Kidney capillary endothelial cell (primary cell): Measurements from ENCODE around the gene COPB2.
"Not testable (repeated sequence)": the region's sequence is repeated elsewhere in the genome, so short reads cannot be mapped to it uniquely, and the experiment has no call there.

Source experiments
- DNase-seq: peaks from one replicate; pipeline ENCODE4 v3.0.0-alpha.2; 2018; ENCODE audit warnings: low spot score

Gene COPB2

DNA sequence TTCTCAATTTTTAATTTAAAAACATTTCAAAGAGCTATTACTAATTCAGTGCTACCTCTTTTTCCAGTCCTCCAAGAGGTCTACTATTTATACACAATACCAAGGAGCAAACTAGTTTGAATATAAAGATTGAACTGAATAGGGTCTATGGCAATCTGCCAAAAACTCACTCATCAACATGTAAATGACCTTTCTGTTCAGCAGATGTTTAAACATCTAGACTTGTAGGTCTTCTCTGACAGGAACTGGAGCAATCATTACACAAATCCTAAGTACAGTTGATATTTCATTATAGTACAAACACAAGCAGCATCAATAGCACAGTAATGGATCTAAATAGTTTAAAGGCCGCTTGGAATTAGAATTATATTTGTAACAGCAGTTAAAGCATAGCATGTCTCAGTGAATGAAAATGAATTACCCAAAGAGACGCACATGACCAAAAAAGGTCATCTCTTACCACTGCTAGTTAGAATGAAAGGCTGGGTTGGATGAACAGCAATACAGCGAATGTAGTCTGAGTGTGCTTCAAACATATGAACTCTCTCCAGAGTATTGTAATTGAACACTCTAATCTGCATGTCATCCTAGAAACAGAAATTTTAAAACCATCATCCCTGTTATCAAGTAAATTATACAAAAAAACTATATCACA is 10.7 kb downstream of the COPB2 start:
- DNase-seq = peak; percentile 21

DNA sequence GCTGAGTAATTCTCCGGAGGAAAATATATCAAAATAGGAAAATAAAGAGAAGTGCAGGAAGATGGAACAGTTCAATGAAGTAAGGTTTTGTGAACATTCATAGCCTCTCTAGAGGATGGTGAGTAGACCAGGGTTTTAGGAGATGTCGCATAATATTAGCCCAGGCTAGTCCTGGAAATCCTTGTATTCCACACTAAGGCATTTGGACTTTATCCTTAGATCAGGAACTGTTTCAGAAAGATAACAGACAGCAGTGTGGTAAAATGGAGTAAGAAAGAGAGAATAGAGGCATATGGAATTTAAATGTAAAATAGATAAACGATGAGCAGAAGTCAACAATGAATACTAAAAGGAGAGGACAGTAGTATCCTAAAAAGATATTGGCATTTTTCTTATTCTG is 12.1 kb downstream of the COPB2 start:
- no peak for DNase-seq

DNA sequence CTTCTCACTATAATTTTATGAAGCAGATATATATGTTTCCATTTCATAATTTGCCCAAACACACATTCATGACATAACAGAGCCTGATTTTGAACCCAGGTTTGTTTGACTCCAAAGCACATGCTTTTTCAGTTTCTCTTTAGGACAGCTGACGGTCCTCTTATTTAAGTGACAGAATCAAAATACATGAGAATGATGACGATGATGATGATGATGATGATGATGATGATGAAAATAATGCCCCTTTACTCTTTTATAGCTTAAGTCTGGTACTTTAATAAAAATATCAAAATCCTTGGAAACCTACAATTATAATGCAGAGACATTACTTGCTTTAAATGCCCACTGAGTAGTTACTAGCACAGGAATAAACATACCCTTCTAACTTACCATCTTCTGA is 15.3 kb downstream of the COPB2 start:
- DNase-seq = no peak

DNA sequence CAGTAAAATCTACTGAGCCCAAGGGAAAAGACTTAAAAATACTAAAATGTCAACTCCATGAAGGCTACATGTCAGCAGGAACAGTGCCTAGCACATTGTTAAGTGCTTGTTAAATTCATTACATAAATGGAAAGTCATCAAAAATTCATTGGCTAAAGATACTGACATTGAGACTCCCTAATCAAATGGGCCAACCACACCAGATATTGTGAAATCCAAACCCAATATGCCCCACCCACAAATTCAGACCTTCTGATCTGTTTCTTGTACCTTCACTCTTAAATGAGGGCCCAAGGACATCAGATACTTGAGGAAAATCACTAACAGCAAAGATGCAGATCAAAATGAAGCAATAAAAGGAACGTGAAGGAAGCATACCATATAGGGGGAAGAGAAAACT is 24.9 kb downstream of the COPB2 start:
- DNase-seq = no peak

DNA sequence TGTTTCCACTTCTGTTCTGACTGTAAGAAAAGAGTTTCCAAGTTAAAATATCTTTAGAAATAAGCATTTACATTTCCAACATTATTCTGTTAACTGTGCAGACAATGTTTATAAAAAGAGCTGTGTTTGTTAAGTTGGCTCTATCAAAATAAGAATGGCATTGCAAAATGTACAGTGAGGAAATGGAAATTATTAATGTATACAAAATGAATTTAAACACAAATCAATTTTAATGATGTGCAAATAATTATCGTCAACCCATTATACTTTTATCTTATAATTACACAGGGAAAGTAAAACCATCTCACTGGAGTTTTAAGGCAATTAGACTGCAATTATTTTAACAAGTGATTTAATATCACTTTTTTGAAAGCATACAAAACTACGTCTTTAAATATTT is 28.2 kb downstream of the COPB2 start:
- DNase-seq = no peak

DNA sequence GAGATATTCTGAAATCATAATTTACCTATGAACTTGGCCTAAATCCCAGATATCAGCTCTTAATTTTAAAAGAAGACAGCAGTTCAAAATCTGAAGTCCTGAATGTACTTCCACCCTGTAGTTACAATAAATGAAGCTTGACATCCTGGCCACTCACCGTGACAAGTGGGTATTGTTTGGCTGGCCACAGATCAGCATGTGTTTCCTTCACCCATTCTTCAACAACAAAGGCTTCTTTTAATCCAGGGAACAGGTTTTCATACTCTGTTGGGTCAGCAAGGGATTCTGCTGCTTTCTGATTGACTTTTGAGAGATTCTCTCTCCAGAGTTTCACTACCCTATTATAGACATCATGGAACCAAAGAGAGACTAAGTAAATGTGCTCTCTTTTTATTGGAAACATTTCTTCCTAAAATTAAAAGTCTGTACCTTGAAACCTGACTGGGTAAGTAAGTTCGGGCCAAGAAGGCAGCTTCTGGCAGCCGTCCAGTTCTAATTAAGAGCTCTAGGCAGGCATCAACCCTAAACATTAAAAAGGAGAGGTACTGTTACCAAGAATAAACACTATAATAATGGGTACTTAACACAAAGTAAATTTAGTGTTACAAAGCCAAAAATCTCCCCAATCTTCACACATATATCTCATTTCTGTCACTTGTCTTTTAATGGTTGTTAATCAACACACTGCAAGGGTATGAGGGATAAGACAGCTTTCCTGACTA is 30.4 kb downstream of the COPB2 start:
- no peak for DNase-seq

DNA sequence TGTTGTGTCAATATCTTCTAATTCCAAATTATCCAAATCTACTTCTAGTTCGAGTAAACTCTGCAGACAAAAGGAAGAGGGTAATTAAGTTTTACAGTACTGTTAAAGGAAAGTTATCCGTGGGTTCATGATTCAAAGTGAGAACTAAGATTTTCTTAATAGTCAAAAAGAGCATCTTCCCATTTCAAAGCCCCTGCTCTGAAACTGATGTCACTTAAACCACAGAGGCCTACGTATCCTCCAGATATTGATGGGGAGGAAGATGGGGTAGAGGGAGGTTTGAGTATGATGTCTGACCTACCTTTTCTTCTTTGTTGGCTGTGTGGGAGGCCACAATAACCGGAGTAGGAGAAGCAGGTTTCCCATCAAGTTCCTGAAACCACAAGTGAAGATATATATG is 31.5 kb downstream of the COPB2 start:
- DNase-seq = no peak

DNA sequence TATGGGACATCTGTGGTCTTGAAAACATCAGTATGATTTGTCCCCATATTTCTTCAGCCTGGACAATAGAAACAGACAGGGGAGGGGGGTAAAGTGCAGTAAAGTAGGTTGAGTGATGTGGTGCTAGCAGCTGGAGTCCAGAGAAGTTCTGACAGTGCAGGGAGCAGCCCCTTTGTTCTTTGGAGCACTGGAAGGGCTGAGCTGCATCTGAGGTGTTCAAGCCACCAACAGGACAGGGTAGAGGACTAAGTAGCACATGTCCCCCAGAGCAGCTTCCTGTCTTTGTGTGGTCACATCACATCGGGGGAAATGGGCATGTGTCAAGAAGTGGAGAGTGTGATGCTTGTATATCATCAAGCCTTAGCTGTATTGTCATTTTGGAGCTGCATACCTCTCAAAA is 33.6 kb downstream of the COPB2 start:
- DNase-seq = no peak

DNA sequence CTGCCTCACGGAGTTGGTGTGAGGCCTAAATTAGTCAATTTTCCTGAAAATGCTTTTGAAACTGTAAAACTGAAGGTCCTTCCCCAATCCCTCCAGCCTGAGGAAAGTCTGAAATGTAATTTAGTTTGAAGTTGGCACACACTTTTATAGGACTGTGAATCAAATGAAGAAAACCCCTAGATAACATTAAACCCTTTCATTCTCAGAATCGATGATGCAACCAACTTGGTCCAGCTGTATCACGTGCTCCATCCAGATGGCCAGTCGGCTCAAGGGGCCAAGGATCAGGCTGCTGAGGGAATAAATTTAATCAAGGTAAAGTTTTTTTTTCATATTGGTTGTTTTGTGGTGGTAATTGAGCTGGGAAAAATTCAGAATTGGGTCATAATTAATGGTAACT is 34.0 kb downstream of the COPB2 start:
- no peak for DNase-seq

DNA sequence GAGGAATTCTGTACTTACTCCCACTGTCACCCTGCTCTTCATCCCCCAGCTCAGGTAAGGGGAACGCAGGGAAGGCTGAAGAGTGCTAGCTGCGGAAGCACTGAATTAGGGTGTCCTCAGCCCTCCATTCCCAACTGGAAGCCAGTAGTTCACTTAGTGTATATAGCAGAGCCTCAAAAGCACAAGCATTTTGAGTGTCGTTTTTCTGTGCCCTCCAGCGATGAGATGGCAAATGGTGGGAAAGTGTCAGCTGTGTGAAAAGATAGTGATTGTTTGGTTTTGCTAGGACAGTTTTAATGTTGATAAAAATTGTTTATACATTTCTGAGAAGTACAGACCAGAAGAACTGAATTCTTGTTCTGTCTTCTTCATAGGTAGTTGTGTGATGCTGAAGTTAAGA is 34.8 kb downstream of the COPB2 start:
- no peak for DNase-seq

DNA sequence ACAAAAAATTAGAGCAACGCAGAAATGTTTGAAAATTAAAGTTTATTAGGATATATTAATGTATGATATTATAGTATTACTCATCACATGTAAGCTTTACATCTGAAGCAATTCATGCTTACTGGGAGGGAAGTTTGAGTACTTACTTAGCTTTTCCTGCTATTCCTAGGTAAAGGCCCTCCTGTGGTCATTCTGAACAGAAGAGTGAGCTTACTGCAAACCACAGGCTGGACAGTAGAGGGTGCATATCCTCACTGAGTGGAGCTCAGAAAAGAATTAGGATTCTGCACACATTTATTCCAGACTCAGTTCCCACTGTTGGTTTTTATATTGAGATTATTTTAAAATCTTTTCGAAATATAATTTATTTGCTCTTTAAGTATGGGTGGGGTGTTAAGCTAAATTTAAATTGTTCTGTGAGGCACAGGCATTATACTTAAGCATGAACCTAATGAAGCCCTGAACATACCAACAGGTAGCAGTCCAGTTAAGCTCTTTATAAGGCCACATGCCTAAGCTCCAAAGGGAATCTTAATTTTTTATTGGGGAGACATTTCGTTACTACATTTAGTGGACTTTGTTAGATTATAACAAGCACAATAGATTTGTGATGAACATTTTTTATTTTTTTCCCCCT is 35.4 kb downstream of the COPB2 start:
- DNase-seq = peak; percentile 45

DNA sequence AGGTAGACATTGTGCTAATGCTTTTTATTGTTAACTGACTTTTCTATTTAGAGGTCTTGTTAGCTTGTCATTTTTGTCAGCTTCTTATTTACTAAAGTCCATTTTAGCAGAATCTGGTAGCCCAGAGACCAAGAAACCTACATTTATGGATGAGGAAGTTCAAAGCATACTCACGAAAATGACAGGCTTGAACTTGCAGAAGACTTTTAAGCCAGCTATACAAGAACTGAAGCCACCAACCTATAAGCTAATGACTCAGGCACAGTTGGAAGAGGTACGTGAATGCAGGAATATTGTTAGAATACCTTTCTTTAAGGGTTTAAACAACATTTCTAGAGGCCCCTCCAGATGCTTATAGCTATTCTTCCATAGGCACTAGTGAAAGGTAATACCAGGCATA is 42.7 kb downstream of the COPB2 start:
- DNase-seq = no peak

DNA sequence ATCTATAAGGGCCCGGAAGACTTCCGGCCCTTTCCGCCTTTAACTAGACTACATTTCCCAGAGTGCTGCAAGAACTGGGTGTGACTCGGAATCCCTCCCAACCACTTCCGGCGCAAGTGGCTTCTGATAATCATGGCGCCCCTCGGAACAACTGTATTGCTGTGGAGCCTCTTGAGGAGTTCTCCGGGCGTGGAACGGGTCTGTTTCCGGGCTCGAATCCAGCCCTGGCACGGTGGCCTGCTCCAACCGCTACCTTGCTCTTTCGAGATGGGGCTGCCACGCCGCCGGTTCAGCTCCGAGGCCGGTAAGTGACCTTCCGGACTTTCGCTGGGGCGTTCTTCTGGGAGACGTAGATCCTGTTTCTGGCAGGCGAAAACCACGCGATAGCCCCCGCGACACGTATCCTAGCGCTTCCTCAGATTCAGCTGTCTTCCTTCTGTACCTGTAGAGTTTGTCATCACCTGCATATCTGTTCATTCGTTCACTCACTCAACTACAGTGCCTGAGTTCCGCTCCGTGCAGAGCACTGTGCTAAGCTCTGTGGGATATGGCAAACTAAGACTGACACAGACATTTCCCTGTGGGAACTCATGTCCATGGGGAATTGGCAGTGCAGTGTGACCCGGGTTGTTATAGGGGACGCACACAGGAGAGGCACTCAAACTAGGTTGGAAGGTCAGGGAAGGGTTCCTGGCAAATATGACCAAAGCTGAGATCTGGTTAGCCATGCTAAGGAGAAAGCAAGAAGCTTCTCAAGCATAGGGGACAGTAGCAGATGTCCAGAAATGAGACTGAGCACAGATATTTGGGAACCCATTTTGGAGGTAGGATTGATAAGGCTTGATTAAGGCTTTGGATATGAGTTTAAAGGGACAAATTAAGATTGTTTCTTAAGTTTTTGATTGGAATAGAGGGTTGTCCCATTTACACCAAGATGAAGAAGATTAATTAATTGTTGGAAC is 45.3 kb downstream of the COPB2 start, which contains the start of gene MRPS22:
MRPS22 (plus strand) TSS at position 126 of the 962 bp plus-strand sequence; CDS start at position 133, 7 bp downstream.
- peak; percentile 82 for DNase-seq

DNA sequence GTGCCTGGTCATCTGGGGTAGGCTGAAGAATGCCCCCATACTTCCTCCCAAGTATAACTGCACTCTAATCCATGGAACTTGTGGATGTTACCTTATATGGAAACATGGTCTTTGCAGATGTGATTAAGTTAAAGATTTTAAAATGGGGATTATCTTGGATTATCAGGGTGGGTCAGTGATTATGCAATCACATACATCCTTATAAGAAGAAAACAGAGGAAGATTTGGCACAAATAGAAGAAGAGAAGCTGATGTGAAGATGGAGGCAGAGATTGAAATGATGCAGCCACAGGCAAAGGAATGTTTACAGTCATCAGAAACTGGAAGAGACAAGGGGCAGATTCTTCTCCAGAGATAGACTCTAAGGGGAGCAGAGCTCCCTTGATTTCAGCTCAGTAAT is 47.4 kb downstream of the COPB2 start:
- DNase-seq = no peak

DNA sequence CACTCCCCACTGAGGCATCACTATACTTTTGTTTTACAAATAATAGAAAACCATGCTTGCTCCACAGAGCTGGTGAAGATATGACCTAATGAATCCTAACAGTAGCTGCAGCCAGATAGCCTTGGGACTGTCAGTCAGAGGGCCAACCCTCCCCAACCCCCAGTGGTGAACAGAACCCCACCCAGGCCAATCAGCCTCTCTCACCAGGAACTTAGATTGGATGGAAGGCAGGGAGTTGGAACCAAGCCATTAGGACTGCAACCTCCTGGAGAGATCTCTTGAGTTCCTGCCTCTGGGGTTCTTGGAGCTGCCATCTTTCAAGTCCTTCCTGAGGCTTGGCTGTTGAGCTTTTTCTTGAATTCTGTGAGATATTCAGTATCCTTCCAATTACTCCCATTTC is 48.7 kb downstream of the COPB2 start:
- DNase-seq = no peak

DNA sequence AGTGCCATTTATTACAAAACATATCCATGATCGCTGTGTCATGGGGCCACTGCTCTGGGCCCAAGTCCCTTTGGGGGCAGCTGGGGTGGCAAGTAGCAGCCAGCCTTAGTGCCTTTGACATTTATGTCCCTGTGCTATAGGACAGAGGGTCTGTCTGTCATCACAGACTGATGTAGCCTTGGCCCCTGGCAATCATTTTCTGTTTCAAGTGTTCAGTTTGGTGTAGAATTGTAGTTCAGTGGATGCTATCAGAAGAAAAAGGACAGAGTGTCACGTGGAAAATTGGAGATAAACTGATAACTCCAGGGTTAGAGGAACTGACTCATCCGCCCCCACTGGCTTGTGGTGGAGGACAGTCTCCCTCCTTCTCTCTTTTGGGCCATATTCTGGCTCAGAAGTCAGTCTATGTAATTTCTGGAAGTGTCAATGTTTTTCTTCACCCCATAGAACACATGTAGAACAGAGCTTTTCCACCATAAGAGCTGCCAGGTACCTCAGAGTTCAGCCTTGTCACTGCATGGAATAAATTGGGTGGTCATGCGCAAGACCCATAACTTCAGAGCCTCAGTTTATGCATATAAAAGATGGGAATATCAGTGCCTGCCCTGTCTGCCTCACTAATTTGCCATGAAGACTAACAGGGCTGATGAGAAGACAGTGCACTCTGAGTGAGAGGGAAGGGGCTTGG is 50.1 kb downstream of the COPB2 start:
- DNase-seq = no peak

DNA sequence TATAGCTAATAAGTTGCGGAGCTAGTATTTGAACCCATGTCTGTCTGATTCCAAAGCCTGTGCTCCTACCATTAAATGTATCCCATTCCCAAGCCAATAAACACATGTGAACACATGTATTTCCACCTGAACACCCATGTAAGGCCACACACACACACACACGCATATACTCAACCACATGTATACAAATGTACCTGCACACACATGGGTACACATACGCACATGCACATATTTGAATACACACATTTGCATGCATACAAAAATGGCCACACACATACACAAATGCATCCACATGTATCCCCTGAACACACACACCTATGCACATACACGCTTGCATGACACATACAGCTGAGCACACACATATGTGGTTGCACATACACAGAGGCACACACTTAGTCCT is 51.0 kb downstream of the COPB2 start:
- no peak for DNase-seq

DNA sequence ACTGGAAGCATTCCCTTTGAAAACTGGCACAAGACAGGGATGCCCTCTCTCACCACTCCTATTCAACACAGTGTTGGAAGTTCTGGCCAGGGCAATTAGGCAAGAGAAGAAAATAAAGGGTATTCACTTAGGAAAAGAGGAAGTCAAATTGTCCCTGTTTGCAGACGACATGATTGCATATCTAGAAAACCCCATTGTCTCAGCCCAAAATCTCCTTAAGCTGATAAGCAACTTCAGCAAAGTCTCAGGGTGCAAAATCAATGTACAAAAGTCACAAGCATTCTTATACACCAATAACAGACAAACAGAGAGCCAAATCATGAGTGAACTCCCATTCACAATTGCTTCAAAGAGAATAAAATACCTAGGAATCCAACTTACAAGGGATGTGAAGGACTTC is 54.8 kb downstream of the COPB2 start:
- DNase-seq = not testable (repeated sequence)

DNA sequence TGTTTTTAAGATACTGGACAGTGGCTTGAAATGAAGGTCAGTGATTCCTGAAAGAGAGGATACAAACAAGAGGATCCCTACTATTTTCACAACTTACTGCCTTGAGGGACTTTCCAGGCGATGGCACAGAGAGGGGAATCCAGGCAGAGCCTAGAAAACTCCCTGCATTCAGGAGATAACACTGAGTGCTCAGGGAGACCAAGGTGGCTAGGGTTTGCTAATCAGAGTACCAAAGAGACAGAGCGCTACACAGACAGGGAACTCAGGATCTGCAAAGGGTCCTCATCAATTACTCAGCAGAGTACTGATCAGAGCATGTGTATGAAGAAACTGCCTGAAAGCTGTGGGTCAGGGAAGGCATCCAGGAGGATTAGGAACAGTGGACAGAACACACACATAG is 57.4 kb downstream of the COPB2 start:
- DNase-seq = no peak

DNA sequence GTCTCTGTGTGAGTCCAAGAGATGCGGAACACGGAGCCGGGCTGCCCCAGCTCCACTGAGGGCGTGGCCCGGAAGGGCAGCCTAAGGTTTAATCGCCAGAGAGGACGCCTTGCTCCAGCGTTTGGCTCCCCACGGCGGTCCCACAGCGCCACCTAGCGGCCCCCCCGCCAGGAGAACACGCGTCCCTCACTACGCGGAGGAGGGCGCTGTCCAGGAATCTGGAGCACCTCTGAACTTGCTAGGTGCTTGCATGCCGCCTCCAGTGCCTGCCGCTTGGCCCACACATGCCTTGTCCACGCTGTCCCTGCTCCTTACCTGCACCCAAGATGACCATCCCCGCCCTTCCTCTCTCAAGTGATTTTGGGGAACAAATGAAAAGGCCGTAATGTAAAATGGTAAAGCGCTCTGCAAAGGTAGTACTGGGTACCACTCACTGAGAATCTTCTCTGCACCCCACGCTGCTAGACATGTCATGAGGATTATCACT is 60.0 kb downstream of the COPB2 start:
- DNase-seq = peak; percentile 70

DNA sequence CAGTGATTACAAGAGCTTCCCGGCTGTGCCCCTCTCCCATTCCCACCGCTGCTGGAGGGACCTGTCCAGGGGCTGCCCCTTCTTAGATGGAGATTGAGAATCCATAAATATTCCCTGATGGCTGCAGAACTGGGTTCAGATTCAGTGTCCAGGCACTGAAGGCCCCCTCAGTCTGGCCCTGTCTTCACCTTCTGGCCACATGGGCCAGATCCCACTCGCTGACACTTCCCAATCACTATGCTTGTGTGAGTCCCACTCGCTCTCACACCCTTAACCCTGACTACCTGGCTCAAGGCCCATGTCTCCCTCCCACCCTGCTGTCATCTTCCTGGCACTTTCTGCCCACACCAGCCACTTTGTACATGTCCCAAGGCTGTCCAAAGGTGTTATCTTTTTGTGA is 61.1 kb downstream of the COPB2 start:
- no peak for DNase-seq
